Hepatocyte (in vitro differentiated cells): ENCODE results near the gene RHOT2. TPM values are rescaled to one million over a fixed set of nuclear protein-coding genes. Genes with fewer than 3 reads are reported as not detected.
A peak's percentile ranks its signal among the peaks of the same experiment; 100 is the strongest.
"Not testable (repeated sequence)": the region's sequence is repeated elsewhere in the genome, so short reads cannot be mapped to it uniquely, and the experiment has no call there.

ENCODE experiments used
- DNase-seq: peaks from one replicate; pipeline ENCODE4 v3.0.0-alpha.2; 2016; ENCODE audit warnings: low spot score
- H2AFZ ChIP-seq: fragments of 200-600 bp; sonication (generic); 2 replicates; pipeline ENCODE4 v1.6.0; 2016; ENCODE audit warnings: antibody characterized with exemption, mild to moderate bottlenecking
- H3K27ac ChIP-seq: fragments of 200-600 bp; sonication (generic); 2 replicates; pipeline ENCODE4 v1.5.1; 2016; ENCODE audit warnings: mild to moderate bottlenecking
- H3K27me3 ChIP-seq: fragments of 200-600 bp; sonication (generic); 2 replicates; pipeline ENCODE4 v1.6.1; 2016
- H3K36me3 ChIP-seq: fragments of 200-600 bp; sonication (generic); replicated peaks from 2 replicates; pipeline ENCODE4 v1.5.1; 2016; ENCODE audit warnings: low read depth; ENCODE audit not compliant: insufficient read depth
- H3K4me1 ChIP-seq: fragments of 200-600 bp; sonication (generic); 2 replicates; pipeline ENCODE4 v1.5.1; 2016; ENCODE audit warnings: mild to moderate bottlenecking, moderate library complexity; ENCODE audit not compliant: insufficient read depth
- H3K4me2 ChIP-seq: fragments of 200-600 bp; sonication (generic); 2 replicates; pipeline ENCODE4 v1.6.0; 2016
- H3K4me3 ChIP-seq: fragments of 200-600 bp; sonication (generic); 2 replicates; pipeline ENCODE4 v1.5.1; 2016; ENCODE audit warnings: mild to moderate bottlenecking
- H3K79me2 ChIP-seq: fragments of 200-600 bp; sonication (generic); 2 replicates; pipeline ENCODE4 v1.6.0; 2017; ENCODE audit warnings: mild to moderate bottlenecking
- H3K9me2 ChIP-seq: fragments of 200-600 bp; sonication (generic); replicated peaks from 2 replicates; pipeline ENCODE4 v1.6.0; 2017; ENCODE audit warnings: mild to moderate bottlenecking; ENCODE audit not compliant: insufficient read depth
- H3K9me3 ChIP-seq: fragments of 200-600 bp; sonication (generic); 2 replicates; pipeline ENCODE4 v1.5.1; 2016; ENCODE audit warnings: low read depth, mild to moderate bottlenecking
- H4K20me1 ChIP-seq: fragments of 200-600 bp; sonication (generic); 2 replicates; pipeline ENCODE4 v1.6.0; 2016; ENCODE audit warnings: mild to moderate bottlenecking; ENCODE audit not compliant: insufficient read depth, poor library complexity, severe bottlenecking
- EZH2 ChIP-seq: fragments of 200-600 bp; sonication (generic); IDR thresholded peaks from 2 replicates; pipeline ENCODE4 v1.6.1; 2016; ENCODE audit warnings: antibody characterized with exemption, mild to moderate bottlenecking, borderline replicate concordance
- EZH2phosphoT487 ChIP-seq: fragments of 200-600 bp; sonication (generic); IDR thresholded peaks from one replicate; pipeline ENCODE4 v1.6.1; 2018; ENCODE audit warnings: antibody characterized with exemption, mild to moderate bottlenecking, low read depth, moderate library complexity; ENCODE audit not compliant: unreplicated experiment, severe bottlenecking
- WGBS: methylation state at CpG from one replicate; pipeline ENCODE4 v1.1.6; 2016; ENCODE audit warnings: low lambda C conversion rate; ENCODE audit errors: missing lambda C conversion rate; 5-methylcytosine and 5-hydroxymethylcytosine counted together
- polyA plus RNA-seq: library from polyadenylated mRNA; unstranded; fragments of >200 nt; fragmentation: Nextera tagmentation; extraction: Ambion mirVana; gene quantifications from 2 replicates; pipeline ENCODE4 v1.2.1, GENCODE V29; 2016
- total RNA-seq: library from RNA; depleted of rRNA; stranded (reverse); fragments of >200 nt; gene quantifications from 2 replicates; pipeline ENCODE4 v1.2.3, GENCODE V29; 2014
- TF ChIP-seq, protein P1 (sequence below): fragments of 200-600 bp; sonication (generic); IDR thresholded peaks from 2 replicates; pipeline ENCODE4 v1.5.1; 2016; ENCODE audit warnings: antibody characterized with exemption, mild to moderate bottlenecking; ENCODE audit not compliant: poor library complexity

The RHOT2 gene
- total and polyA plus RNA-seq, 2 experiments from 2014 or later = 63.2 to 158 TPM

DNA sequence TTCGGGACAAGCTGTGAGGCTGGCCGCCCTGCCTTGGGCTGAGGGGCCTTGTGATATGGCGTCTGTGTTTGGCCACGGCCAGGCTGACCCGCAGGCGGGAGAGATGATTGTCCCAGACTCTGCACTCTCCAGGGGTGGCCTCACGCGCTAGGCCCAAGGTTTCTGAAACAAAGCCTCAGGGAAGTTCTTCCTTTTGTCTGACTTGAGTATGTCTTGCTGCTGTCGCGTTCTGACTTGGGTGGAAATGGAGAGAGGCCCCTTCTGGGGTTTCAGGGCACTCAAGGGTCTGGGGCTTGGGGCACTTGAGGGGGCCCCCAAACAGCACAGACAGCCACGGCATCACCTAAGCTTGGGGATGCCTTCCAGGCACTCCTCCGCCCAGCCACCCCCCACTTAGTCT, 43.2 kb downstream of the RHOT2 start:
- Histone ChIP-seq H3K4me3 (no peak overlapping the region), H4K20me1 (no peaks in the 10 kb centered on the region), H3K9me3 (no peaks in the 10 kb centered on the region), H3K36me3 (no peaks in the 10 kb centered on the region), H2AFZ (no peak overlapping the region), H3K4me2 (no peak overlapping the region), H3K27me3 (peaks cover 52% of the 10 kb centered on the region), H3K4me1 (peaks cover 10% of the 10 kb centered on the region), H3K27ac (no peak overlapping the region), H3K79me2 (no peaks in the 10 kb centered on the region), H3K9me2 (no peaks in the 10 kb centered on the region)
- TF ChIP-seq EZH2 (no peak), EZH2phosphoT487 (no peak)
- TF ChIP-seq, protein P1, sequence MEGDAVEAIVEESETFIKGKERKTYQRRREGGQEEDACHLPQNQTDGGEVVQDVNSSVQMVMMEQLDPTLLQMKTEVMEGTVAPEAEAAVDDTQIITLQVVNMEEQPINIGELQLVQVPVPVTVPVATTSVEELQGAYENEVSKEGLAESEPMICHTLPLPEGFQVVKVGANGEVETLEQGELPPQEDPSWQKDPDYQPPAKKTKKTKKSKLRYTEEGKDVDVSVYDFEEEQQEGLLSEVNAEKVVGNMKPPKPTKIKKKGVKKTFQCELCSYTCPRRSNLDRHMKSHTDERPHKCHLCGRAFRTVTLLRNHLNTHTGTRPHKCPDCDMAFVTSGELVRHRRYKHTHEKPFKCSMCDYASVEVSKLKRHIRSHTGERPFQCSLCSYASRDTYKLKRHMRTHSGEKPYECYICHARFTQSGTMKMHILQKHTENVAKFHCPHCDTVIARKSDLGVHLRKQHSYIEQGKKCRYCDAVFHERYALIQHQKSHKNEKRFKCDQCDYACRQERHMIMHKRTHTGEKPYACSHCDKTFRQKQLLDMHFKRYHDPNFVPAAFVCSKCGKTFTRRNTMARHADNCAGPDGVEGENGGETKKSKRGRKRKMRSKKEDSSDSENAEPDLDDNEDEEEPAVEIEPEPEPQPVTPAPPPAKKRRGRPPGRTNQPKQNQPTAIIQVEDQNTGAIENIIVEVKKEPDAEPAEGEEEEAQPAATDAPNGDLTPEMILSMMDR = no peak
- no peak for DNase-seq
- WGBS = 84% methylated on average over 12 of the region's 12 CpGs

DNA sequence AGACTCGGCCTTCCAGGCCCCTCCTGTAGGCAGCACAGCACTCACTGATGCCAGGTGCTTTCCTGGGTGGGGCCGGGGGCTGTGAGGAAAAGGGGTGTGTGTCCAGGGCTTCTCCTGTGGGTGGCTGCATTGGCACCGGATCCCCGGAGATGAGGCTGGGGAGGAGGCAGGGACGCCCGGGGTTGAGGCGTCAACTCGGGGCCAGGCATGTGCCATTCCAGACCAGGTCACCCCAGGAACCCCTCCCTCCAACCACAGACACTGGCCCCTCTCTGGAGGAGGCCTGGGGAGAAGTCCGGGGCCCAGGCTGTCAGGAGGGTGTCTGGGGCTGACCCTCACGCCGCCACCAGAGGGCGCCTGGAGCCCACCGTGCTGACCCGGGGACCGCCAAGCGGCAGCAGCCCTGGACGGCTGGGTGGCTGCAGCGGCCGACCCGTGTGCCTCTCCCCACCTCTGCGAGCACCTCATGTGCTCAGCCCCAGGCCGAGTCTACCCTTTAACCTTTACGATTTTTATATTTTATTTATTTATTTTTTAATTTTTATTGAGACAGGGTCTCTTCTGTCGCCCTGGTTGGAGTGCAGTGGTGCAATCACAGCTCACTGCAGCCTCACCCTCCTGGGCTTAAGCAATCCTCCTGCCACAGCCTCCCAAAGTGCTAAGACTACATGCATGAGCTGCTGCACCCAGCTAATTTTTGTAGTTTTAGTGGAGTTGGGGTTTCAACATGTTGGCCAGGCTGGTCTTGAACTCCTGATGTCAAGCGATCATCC, 43.8 kb downstream of the RHOT2 start:
- Histone ChIP-seq H3K4me2 (no peak overlapping the region), H3K9me2 (no peaks in the 10 kb centered on the region), H3K4me3 (no peak overlapping the region), H3K27ac (no peak overlapping the region), H4K20me1 (no peaks in the 10 kb centered on the region), H3K27me3 (peaks cover 52% of the 10 kb centered on the region), H3K4me1 (peaks cover 11% of the 10 kb centered on the region), H3K9me3 (no peaks in the 10 kb centered on the region), H3K36me3 (no peaks in the 10 kb centered on the region), H3K79me2 (no peaks in the 10 kb centered on the region), H2AFZ (no peak overlapping the region)
- 19% methylated on average over 20 of the region's 25 CpGs for WGBS
- TF ChIP-seq, protein P1 = peak; percentile 85
- TF ChIP-seq EZH2 (no peak), EZH2phosphoT487 (no peak)
- DNase-seq = peak; percentile 85

DNA sequence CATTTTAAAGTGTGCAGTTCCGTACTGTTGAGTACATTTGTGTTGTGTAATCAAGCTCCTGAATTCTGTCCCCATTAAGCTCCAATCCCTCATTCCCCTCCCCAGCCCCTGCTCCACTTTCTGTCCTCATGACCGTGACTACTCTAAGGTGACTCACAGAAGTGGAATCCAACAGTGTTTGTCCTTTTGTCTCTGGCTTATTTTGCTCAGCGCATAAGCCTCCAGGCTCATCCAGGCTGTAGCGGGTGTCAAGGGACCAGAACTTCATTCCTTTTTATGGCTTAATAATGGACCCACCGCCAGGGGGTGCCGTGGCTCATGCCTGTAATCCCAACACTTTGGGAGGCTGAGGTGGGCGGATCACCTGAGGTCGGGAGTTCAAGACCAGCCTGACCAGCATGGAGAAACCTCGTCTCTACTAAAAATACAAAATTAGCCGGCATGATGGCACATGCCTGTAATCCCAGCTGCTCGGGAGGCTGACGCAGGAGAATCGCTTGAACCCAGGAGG, 44.9 kb downstream of the RHOT2 start:
- peaks cover 11% of the 10 kb centered on the region for H3K4me1 ChIP-seq
- H2AFZ ChIP-seq, H3K4me2 ChIP-seq, H4K20me1 ChIP-seq, H3K4me3 ChIP-seq, H3K36me3 ChIP-seq, H3K9me2 ChIP-seq, H3K79me2 ChIP-seq, H3K27ac ChIP-seq, H3K9me3 ChIP-seq: not testable (repeated sequence)
- TF ChIP-seq, protein P1 = peak; percentile 41
- H3K27me3 ChIP-seq = peaks cover 47% of the 10 kb centered on the region
- DNase-seq = peak; percentile 67
- WGBS = 46% methylated on average over 13 of the region's 13 CpGs
